ENCODE measurements around the gene NHERF2.

NHERF2 gene

GRCh38 chr16:2063861-2064260 lies 37.2 kb downstream of the NHERF2 start:
- no peak for DNase-seq

DNA sequence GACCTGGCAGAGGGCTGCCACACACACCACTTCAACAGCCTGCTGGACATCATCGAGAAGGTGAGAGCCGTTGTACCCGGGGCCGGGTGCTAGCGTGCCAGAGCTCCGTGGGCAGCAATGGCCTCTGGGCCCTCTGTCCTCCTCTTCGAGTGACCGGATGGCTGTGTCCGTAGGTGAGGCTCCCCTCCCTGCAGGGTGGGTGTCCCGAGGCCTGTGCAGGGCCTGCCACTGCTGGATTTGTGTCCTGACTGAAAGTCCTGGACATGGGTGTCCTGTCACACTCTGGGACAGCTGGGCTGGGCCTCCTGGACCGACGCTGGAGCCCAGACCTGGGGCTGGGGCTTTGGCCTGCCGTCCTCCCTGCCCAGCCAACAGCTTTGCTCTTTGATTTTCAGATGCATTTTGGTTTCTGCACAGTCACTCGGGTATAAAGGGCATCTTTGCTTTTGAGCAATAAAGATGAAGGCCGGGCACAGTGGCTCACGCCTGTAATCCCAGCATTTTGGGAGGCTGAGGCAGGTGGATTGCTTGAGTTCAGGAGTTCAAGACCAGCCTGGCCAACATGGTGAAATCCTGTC lies 37.8 kb downstream of the NHERF2 start:
- DNase-seq = no peak

- DNase-seq = no peak
Observed at GRCh38 chr16:2066139-2066538, 39.4 kb downstream of the NHERF2 start.

DNA sequence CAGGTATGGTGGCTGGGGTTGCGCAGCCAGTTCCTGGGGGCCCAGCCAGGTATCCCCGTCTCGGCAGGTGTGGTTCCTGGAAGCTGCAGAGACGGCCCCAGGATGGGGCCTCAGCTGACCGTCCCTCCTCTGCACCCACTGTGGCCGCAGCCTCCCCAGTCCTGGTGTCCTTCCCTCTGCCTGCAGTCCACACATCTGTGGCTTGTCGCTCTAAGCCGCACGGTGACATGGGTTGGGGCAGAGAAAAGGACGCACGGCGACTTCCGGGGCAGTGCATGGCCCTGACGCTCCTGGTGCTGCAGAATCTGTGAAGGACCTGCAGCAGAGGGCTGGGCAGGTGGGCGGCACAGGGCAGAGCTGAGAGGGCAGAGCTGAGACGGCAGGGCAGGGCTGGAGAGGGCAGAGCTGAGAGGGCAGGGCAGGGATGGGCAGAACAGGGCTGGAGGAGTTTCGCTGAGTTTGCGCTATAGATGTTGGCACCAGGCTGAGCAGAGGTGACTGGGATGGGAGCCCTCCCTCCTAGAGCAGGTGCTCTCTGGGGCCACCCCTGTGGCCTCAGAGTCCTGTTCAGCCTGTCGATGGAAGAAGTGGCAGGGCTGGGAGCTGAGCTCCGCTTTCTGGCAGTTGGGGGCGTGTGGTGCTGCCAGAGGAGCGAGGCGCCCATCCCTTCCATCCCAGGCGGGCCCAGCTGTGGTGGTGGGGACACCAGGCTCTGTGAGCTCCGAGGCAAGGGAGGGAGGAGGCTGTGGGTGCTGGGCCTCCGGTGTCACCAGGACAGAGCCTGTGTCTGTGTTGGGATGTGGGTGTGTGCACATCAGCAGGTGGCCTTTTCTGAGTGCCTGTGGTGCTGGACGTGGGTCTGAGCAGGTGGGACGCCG lies 44.1 kb downstream of the NHERF2 start:
- DNase-seq = no peak

GRCh38 chr16:2071454-2072202 lies 44.9 kb downstream of the NHERF2 start:
- DNase-seq = no peak

DNA sequence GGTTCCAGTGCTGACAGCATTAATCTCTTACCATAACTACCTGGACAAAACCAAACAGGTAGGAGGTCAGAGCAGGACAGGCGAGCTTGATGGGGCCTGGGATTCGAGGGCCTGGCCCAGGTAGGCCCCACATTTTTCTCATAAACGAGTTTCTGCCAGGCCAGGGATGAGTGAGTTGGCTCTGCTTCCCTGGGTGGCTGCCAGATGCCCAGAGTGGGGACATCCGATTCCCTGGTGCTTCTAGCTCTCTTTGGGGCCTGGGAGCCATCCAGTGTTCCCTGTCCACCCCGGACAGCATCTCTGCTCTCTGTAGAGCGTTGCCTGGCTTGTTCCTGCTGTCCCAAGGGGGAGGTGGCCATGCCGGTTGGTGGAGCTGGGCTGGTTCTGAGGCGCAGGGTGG lies 46.2 kb downstream of the NHERF2 start:
- no peak for DNase-seq

DNA sequence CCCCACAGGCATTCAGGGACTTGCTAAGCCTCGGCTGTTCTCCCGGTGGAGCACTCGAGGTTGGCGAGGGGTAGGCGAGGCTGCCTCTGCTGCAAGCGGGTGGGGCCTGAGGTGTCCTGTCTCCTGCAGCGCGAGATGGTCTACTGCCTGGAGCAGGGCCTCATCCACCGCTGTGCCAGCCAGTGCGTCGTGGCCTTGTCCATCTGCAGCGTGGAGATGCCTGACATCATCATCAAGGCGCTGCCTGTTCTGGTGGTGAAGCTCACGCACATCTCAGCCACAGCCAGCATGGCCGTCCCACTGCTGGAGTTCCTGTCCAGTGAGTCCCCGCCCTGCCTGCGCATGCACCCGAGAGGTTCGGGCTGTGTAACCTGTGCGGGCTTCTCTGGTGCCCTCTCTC lies 47.4 kb downstream of the NHERF2 start:
- DNase-seq = no peak

GRCh38 chr16:2075631-2076030 lies 48.9 kb downstream of the NHERF2 start:
- no peak for DNase-seq

DNA sequence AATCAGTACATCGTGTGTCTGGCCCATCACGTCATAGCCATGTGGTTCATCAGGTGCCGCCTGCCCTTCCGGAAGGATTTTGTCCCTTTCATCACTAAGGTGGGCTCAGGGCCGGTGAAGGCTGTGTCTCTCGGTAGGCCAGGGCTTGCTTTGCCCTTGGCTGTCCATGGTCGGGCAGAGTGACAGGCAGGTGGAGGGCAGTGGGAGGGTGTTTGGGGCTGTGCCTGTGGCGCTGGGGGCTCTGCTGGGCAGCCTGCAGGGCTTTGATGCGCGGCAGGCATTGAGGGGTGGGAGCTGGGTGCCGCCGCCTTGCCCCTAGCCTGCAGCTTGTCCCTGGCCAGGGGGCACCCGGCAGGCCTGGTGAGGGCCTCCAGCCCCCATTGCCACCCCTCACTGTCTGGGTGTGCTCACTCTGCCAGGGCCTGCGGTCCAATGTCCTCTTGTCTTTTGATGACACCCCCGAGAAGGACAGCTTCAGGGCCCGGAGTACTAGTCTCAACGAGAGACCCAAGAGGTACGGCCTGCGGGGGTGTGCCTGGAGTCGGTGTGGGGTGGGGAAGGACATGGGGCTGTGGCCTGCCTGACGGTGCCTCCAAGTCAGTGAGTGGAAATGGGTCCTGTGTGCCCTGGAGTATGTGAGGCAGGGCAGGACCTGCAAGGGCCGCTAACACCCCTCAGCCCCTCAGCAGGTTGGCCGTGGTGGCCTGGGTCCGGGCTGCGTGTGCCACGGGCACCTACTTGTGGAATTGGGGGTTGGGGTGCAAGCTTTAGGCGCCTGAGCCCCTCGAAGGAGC lies 49.6 kb downstream of the NHERF2 start:
- DNase-seq = no peak

DNA sequence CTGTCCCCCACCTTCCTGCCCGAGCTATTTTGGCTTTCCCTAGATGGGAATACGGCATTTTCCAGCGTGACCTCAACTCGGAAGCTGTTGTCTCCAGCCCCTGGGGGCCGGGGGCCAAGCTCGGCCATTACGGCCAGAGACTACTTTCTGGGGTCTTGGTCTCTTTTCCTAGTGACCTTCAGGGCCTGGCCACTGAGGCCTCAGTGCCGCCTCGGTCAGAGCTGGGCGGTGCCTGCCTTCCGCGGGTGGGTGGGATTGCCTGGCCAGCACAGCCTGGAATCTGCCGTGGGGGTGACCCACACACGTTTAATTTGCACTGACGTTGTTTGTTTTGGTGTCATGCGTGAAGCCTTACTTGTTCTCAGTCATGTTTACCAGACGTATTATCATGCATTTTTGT lies 50.3 kb downstream of the NHERF2 start:
- DNase-seq = no peak

DNA sequence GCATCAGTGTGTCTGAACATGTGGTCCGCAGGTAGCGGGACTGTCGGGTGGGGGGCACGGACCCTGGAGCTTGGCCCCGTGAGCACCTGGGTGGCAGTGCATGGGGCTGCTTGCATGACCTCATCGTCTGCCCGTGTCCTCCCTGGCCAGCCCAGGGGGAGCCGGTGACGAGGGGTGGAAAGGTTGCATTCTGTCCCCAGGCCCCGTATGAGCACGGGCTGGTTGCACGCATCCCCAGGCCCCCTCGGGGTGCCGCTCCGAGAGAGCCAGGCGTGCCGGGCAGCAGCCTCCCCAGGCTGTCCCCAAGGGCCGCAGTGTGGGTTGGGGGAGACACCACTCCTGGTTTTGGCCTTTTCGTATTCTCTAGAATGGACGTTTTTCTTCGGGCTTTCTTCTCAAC lies 51.0 kb downstream of the NHERF2 start:
- DNase-seq = no peak

GRCh38 chr16:2078096-2078495 lies 51.4 kb downstream of the NHERF2 start:
- DNase-seq = no peak

DNA sequence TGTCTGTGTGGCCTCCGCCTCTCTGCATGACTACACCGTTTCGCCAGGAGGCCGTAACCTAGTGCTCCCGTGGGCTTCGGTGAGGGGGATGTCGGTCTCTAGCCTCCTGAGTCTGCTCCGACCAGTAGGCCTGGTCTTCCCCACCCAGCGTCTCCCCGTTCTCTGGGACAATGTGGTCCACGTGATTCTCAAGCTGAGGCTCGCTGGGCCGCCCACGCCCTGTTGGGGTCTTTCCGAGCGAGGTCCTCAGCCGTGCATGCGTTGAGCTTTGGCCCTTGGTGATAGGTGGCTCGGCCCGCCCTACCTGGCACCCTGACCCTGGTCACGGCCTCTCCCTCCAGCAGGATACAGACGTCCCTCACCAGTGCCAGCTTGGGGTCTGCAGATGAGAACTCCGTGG lies 52.0 kb downstream of the NHERF2 start:
- no peak for DNase-seq

DNA sequence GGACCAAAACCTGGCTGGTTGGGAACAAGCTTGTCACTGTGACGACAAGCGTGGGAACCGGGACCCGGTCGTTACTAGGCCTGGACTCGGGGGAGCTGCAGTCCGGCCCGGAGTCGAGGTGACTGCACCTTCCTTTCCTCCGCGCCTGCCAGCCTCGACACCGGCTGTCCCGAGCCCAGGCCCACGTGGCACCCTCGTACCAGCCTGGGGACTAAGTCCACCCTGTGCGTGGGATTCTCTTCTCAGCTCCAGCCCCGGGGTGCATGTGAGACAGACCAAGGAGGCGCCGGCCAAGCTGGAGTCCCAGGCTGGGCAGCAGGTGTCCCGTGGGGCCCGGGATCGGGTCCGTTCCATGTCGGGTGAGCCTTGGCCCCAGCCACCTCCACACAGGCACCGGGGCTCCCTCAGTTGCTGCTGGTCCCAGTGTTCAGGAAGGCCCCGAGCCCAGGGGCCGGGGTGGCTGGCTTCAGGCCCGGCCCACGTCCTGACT lies 52.7 kb downstream of the NHERF2 start:
- DNase-seq = no peak

DNA sequence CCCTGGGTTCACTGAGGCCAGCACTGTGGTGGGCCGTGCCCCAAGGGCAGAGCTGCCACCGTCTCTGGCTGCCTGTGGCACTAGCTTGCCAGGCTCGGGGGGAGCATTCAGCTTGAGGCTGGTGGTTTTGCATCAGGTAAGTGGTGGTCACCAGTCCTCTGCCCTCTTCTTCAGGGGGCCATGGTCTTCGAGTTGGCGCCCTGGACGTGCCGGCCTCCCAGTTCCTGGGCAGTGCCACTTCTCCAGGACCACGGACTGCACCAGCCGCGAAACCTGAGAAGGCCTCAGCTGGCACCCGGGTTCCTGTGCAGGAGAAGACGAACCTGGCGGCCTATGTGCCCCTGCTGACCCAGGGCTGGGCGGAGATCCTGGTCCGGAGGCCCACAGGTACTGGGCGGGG lies 53.3 kb downstream of the NHERF2 start:
- DNase-seq = no peak

GRCh38 chr16:2081201-2082084 lies 54.7 kb downstream of the NHERF2 start:
- DNase-seq = no peak

DNA sequence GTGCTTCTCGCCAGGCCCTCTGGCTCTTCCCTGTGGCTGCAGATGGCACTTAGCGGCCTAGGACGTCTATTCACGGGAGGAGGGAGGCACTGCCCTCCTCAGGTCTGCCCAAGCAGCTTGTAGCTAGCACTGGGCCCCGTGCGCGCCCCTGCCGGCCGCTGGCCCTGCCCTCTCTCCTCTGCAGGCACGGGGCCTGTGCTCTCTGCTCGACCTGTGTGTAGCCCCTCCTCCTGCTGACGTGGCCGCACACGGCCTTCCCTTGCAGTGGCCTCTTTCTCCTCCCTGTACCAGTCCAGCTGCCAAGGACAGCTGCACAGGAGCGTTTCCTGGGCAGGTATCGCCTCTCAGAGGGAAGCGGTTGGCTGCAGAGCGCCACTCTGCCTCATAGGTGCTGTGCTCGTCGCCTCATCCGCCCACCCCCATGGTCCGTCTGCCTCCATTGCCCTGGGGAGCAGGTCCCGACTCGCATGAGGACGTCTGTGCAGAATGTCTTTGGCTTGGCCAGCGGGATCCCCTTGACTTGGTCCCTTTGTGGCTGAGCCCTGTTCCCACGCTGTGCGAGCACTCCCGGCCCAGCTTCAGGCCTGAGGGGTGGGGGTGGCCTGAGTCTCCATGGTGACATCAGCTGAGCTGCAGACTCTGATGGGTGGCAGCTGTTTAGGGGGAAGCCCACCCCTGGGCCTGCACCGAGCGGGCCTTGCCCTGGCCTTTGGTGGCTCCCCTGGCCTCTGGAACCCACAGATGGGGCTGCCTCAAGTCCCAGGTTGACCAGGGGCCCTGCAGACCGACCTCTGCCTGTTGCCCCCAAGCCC lies 55.7 kb downstream of the NHERF2 start:
- no peak for DNase-seq

- DNase-seq = no peak
Observed at GRCh38 chr16:2082983-2083364, 56.3 kb downstream of the NHERF2 start.

DNA sequence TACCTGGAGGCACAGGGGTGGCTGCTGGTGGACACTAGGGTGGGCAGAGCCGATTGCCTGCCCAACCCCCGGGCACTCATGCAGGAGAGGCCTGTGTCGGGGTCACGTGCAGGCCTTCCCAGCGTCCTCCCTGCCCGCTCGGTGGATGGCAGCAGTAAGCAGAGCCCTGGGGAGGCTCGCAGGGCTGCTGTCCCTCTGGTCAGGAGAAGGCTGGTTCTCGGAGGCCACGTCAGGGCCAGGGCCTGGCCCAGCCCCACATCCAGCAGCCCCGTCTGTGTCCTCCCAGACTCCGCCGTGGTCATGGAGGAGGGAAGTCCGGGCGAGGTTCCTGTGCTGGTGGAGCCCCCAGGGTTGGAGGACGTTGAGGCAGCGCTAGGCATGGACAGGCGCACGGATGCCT lies 56.7 kb downstream of the NHERF2 start:
- no peak for DNase-seq

- DNase-seq = no peak
Observed at GRCh38 chr16:2083876-2084780, 57.4 kb downstream of the NHERF2 start.

Data from CD4-positive, alpha-beta T cell treated with Interleukin-4 for 1 hour (primary cell).